HuH-7.5 (cell line): ENCODE data around the gene OR8G1.
A peak's percentile ranks its signal among the peaks of the same experiment; 100 is the strongest.
"Not testable (repeated sequence)": the region's sequence is repeated elsewhere in the genome, so short reads cannot be mapped to it uniquely, and the experiment has no call there.

Experiments used
- DNase-seq: peaks from one replicate; pipeline ENCODE4 v3.0.0; 2011; ENCODE audit warnings: low spot score

Gene OR8G1

GRCh38 chr11:124240621-124241397 is at the start of gene OR8G1:
Gene OR8G1, plus strand, starts transcription at chr11:124241095. Its CDS starts 8,581 bp downstream, at chr11:124249676.
- no peak for DNase-seq

DNA sequence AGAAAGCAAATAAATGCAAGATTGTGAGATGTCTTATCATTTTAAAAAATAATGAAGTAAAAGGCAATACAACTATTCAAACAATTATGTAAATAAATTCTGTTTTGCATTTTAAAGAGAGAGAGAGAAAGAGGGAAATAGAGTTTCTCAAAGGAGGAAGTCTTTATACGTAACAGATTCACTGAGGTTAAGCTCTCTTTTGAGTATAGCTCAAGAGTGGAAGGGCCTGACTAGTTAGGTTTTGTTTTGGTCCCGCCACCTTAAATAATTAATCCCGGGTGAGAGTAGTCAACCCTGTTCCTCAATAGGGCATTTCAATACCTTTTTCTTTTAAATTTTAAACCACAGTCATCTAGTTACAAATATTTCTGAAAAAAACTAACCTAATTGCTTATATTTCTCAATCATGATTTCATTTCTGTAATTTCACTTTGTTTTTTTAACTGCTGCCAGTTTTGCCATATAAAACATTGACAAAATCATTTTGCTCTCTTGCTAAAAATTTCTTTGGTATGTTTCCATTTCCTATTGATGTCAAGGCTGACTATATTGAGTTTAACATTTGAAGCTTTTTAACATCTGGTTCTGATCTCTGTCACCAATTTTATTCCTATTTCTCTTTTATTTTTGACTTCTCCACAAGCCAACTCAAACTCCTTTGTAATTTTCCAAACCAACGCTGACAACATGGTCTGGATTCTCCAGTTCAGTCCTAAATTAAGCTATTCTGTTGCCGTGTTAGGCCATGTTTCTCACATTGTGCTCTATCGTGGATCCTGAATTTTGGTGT is 47.5 kb upstream of the OR8G1 start:
- no peak for DNase-seq

DNA sequence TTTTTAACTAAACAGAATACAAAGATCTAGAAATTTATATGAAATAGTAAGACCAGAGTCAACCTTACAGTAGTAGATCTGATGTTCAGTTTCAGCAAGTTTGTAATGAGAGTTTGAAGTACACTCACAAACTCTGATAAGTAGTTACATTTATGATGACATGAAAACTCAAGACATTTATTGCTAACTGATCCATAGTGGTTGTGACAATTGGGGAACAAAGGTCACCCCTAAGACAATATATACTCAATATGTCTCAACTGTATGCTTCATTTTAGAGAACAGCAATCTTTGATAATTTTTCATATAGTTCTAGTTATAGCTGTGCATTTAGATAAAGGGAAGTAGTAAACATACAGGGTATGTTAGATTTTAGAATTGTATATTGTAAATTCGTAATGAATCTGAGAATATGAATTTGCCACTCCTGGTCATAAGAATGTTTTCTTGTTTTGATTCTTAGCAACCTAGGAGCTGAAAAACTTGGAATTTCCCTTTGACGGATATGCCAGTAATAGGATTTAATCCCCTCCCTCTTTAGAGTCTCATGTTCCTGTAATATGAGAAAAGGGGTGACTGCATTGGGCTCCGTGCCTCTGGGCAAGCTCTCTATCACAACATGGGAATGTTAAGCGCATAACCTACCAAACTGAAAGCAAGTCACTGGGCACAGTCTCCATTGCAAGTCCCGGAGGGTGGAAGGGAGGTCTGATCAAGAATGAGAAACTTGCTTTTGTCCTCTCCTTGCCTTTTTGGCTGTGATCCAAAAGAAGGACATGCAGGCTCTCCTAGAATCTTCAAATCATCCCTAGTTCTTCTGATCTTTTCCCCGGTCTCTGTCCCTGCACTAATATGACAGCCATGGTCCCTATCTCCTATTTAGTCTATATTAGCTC is 46.4 kb upstream of the OR8G1 start:
- DNase-seq = no peak

- DNase-seq = peak; percentile 33
Measured at GRCh38 chr11:124195189-124195734, 45.6 kb upstream of the OR8G1 start.

GRCh38 chr11:124197999-124198398 is 42.9 kb upstream of the OR8G1 start:
- no peak for DNase-seq

DNA sequence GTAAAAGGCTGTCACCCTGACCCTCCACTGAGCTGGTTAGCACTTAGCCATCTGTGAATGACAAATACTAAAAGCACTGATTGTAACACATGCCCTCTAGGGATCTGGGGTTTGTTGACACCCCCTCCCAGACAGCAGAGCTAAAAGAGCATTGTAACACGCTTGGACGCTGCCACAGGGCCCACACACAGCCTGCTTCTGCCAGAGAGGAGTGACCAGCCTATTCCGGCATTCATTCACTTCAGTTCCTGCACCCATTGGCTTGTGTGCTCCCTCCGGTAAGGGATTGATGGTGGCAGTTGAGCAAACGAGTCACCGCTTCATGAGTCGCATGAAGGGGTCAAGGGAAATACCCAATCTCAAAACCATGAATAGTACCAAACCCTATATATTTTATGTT is 42.0 kb upstream of the OR8G1 start:
- DNase-seq = no peak

- no peak for DNase-seq
Measured at GRCh38 chr11:124199702-124200101, 41.2 kb upstream of the OR8G1 start.

- no peak for DNase-seq
Measured at GRCh38 chr11:124200671-124201070, 40.2 kb upstream of the OR8G1 start.

- DNase-seq = no peak
Measured at GRCh38 chr11:124202951-124203350, 37.9 kb upstream of the OR8G1 start.

DNA sequence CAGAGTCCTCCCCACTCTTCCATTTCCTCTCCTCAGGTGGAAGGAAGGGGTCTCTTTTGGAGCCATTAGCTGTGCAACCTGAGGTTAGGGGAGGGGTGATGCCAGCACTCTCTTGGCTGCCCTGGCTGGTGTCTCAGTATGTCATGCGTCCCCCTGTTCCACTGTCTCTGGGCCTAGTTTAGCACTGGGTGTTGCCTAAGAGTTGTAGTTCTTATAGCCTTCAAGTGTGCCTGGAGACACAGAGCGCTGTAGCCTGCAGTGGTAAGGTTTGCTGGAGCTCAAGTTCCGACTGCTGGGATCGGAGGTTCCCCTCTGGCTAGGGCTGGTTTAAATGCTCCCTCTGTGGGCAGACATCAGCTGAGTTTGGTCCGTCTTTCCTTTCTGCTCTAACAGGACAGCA is 36.9 kb upstream of the OR8G1 start:
- no peak for DNase-seq

- no peak for DNase-seq
Measured at GRCh38 chr11:124207102-124207792, 33.6 kb upstream of the OR8G1 start.

- DNase-seq = no peak
Measured at GRCh38 chr11:124209824-124210357, 31.0 kb upstream of the OR8G1 start.

DNA sequence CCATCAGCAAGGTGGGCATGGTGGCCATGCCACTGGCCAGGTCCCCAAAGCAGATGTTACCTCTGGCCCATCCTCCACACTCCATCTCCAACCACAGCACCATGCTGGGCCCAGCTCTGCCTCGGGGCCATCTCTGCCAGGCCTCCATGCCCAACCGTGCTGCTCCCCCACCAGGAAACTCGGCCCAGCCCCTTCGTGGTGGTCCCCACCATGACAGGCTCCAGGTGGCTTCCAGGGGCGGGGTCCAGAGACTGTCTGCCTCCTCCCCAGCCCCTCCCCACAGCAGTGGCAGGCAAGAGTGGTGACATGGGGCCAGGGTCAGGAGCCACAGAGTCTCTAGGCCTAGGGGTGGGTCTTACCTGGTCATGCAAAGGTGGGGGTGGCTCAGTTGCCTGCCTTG is 30.5 kb upstream of the OR8G1 start:
- no peak for DNase-seq

DNA sequence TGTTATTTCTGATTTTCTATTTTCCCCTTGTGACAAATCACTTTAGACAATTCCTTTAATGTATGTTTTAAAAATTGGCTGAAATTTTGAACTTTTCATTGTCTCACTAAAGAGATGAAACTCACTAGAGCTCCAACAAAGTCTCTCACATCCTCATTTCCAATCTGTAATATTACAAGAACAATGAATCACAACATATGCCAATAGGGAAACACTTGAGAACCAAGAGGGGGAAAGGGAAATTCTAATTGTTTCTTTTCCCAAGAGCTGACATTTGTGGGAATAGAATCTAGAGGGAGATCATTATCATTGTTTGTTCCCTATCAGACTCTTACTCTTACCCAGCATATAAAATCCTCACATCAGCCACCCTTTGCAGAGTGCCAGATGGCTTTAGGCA is 29.6 kb upstream of the OR8G1 start:
- DNase-seq = no peak

- no peak for DNase-seq
Measured at GRCh38 chr11:124214027-124214426, 26.9 kb upstream of the OR8G1 start.

DNA sequence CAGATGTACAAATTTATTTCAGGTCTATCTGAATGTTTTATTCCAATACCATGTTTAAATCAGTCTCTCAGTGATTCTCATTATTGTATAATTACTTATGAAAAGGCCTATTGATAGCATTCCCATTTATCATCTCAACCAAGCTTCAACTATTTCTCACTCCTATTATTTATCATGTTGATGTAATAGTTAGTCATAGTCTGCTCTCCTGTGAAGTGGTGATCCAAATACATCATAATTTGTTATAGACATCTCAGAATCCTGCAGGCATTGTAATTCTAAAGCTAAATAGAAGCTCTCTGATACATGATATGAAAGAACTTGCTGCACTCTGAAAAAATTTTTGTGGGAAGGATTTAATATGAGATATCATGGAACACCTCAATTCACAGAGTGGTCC is 21.8 kb upstream of the OR8G1 start:
- DNase-seq = no peak

DNA sequence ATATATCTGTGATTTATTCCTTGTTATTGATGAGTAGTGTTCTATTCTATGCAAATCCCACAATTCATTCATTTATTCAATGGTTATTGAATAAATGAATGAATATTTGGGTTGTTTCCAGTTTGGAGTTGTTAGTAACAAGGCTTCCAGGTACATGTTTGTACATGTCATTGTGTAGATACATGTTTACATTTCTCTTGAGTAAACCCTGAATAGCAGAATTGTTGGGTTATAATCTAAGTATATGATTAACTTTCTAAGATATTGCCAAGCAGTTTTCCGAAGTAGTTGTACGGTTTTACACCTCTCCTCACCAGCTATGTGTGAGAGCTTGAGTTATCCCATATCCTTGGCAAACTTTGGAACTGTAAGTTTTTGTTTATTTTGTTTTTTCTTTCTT is 18.5 kb upstream of the OR8G1 start:
- DNase-seq = no peak

- not testable (repeated sequence) for DNase-seq
Measured at GRCh38 chr11:124224618-124225423, 16.1 kb upstream of the OR8G1 start.

GRCh38 chr11:124225471-124225870 is 15.4 kb upstream of the OR8G1 start:
- DNase-seq = no peak

- DNase-seq = peak; percentile 6
Measured at GRCh38 chr11:124233376-124233775, 7.5 kb upstream of the OR8G1 start.
